ENCODE data around the gene CGGBP1. TPM values are rescaled to one million over a fixed set of nuclear protein-coding genes. Genes with fewer than 3 reads are reported as not detected.

CGGBP1 gene
- total RNA-seq, 4 donors from 2014 or later = 61.1 to 75.9 (median 62.6) TPM

DNA sequence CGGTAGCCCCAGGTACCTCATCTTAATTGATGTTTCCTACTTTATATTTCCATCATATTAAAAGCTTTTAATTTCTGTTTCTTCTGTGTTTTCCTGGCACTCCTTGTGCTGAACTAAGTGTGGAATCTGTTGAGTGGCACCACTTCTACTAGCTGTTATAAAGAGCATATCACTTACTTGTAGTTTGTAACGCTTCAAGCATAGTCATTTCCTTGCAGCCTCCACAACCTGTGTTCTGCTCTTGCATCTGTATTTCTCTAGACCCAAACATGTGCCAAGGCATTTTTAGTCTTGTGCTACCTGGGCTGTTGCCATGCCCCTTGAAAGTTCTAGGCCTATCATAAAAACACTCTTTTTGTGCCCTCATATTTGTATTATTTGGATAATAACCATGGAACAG is 16.3 kb upstream of the CGGBP1 start:
- Histone ChIP-seq H3K27me3 (no peaks in the 10 kb centered on the region), H3K9me3 (no peaks in the 10 kb centered on the region), H3K4me1 (peaks cover 0 to 4% (median 0%) of the 10 kb centered on the region in 4 donors), H3K4me3 (no peak overlapping the region), H3K36me3 (no peaks in the 10 kb centered on the region), H3K27ac (no peak overlapping the region)
- TF ChIP-seq POLR2A (IDR thresholded peaks at IDR 0.05) = no peak
- DNase-seq = no peak

GRCh38 chr3:88061746-88062145 is 2.9 kb upstream of the CGGBP1 start:
- Histone ChIP-seq H3K4me1 (peaks cover 0 to 43% (median 3%) of the 10 kb centered on the region in 4 donors), H3K27me3 (no peaks in the 10 kb centered on the region), H3K9me3 (no peaks in the 10 kb centered on the region), H3K4me3 (no peak overlapping the region), H3K27ac (no peak overlapping the region), H3K36me3 (no peaks in the 10 kb centered on the region)
- DNase-seq = no peak
- TF ChIP-seq POLR2A (IDR thresholded peaks at IDR 0.05) (no peak), CTCF (IDR thresholded peaks at IDR 0.05) (no peak)

GRCh38 chr3:88059380-88060170 is 770 bp upstream of the CGGBP1 start:
- peak in 1 of 3 donors; percentile 24 for DNase-seq
- Histone ChIP-seq H3K36me3 (peaks cover 0 to 15% (median 0%) of the 10 kb centered on the region in 3 donors), H3K9me3 (no peaks in the 10 kb centered on the region), H3K27ac (peak overlapping the region; percentile 90 to 98 (median 96)), H3K27me3 (no peaks in the 10 kb centered on the region), H3K4me3 (peak overlapping the region; percentile 92 to 98 (median 95)), H3K4me1 (peaks cover 0 to 45% (median 3%) of the 10 kb centered on the region in 4 donors)
- TF ChIP-seq POLR2A (IDR thresholded peaks at IDR 0.05) (no peak), CTCF (IDR thresholded peaks at IDR 0.05) (no peak)

- peaks cover 0 to 16% (median 0%) of the 10 kb centered on the region in 3 donors for H3K36me3 ChIP-seq
- peaks cover 0 to 42% (median 3%) of the 10 kb centered on the region in 4 donors for H3K4me1 ChIP-seq
- DNase-seq = no peak
- H3K27ac ChIP-seq = peak overlapping the region; percentile 90 to 98 (median 96)
- H3K27me3 ChIP-seq = no peaks in the 10 kb centered on the region
- no peaks in the 10 kb centered on the region for H3K9me3 ChIP-seq
- TF ChIP-seq POLR2A (IDR thresholded peaks at IDR 0.05) = no peak
- no peak for TF ChIP-seq CTCF (IDR thresholded peaks at IDR 0.05)
- peak overlapping the region; percentile 92 to 98 (median 95) for H3K4me3 ChIP-seq
Measured at GRCh38 chr3:88058306-88058580, 562 bp downstream of the CGGBP1 start.

GRCh38 chr3:88057630-88058305 is 1.0 kb downstream of the CGGBP1 start:
- Histone ChIP-seq H3K9me3 (no peaks in the 10 kb centered on the region), H3K36me3 (peaks cover 0 to 16% (median 0%) of the 10 kb centered on the region in 3 donors), H3K4me1 (peaks cover 0 to 42% (median 3%) of the 10 kb centered on the region in 4 donors), H3K27ac (peak overlapping the region; percentile 90 to 98 (median 96)), H3K27me3 (no peaks in the 10 kb centered on the region), H3K4me3 (peak overlapping the region; percentile 92 to 98 (median 95))
- DNase-seq = no peak
- no peak for TF ChIP-seq CTCF (IDR thresholded peaks at IDR 0.05)
- TF ChIP-seq POLR2A (IDR thresholded peaks at IDR 0.05) = no peak

- no peak overlapping the region for H3K4me3 ChIP-seq
- H3K9me3 ChIP-seq = no peaks in the 10 kb centered on the region
- no peaks in the 10 kb centered on the region for H3K27me3 ChIP-seq
- no peaks in the 10 kb centered on the region for H3K36me3 ChIP-seq
- TF ChIP-seq POLR2A (IDR thresholded peaks at IDR 0.05) (no peak), CTCF (IDR thresholded peaks at IDR 0.05) (no peak)
- no peaks in the 10 kb centered on the region for H3K4me1 ChIP-seq
- DNase-seq = no peak
- no peak overlapping the region for H3K27ac ChIP-seq
Measured at GRCh38 chr3:88046766-88047165, 12.0 kb downstream of the CGGBP1 start.
